HG03064 (cell line): ENCODE measurements around the gene MIS18BP1.
"Not testable (repeated sequence)": the region's sequence is repeated elsewhere in the genome, so short reads cannot be mapped to it uniquely, and the experiment has no call there.

Source experiments
- ATAC-seq: cut with Tn5 transposase; IDR thresholded peaks from one replicate; pipeline ENCODE4 v1.9.1; 2021; ENCODE audit warnings: low read depth; ENCODE audit not compliant: unreplicated experiment

Gene MIS18BP1

GRCh38 chr14:45246691-45247090 is 6.3 kb downstream of the MIS18BP1 start:
- ATAC-seq: no peak

GRCh38 chr14:45246151-45246550 is 6.9 kb downstream of the MIS18BP1 start:
- no peak for ATAC-seq

GRCh38 chr14:45242706-45243105 is 10.3 kb downstream of the MIS18BP1 start:
- no peak for ATAC-seq

GRCh38 chr14:45238988-45239387 is 14.0 kb downstream of the MIS18BP1 start:
- no peak for ATAC-seq

- ATAC-seq: no peak
Observed at GRCh38 chr14:45227566-45227965, 25.4 kb downstream of the MIS18BP1 start.

GRCh38 chr14:45222485-45223262 is 30.3 kb downstream of the MIS18BP1 start:
- no peak for ATAC-seq

- ATAC-seq: not testable (repeated sequence)
Observed at GRCh38 chr14:45214341-45214740, 38.7 kb downstream of the MIS18BP1 start.

GRCh38 chr14:45213716-45214115 is 39.3 kb downstream of the MIS18BP1 start:
- ATAC-seq: not testable (repeated sequence)

- ATAC-seq: no peak
Observed at GRCh38 chr14:45212231-45212630, 40.8 kb downstream of the MIS18BP1 start.

GRCh38 chr14:45211295-45211694 is 41.7 kb downstream of the MIS18BP1 start:
- no peak for ATAC-seq

GRCh38 chr14:45210159-45210558 is 42.8 kb downstream of the MIS18BP1 start:
- ATAC-seq: no peak

- no peak for ATAC-seq
Observed at GRCh38 chr14:45204241-45204640, 48.8 kb downstream of the MIS18BP1 start.

- ATAC-seq: peak; percentile 77
Observed at GRCh38 chr14:45201905-45202304, 51.1 kb downstream of the MIS18BP1 start.

- no peak for ATAC-seq
Observed at GRCh38 chr14:45199230-45199629, 53.8 kb downstream of the MIS18BP1 start.

GRCh38 chr14:45198551-45198950 is 54.5 kb downstream of the MIS18BP1 start:
- ATAC-seq: no peak

GRCh38 chr14:45194964-45195363 is 58.0 kb downstream of the MIS18BP1 start:
- no peak for ATAC-seq

- ATAC-seq: no peak
Observed at GRCh38 chr14:45185100-45185814, 67.7 kb downstream of the MIS18BP1 start.

GRCh38 chr14:45181806-45182205 is 71.2 kb downstream of the MIS18BP1 start:
- no peak for ATAC-seq

- no peak for ATAC-seq
Observed at GRCh38 chr14:45181329-45181728, 71.7 kb downstream of the MIS18BP1 start.

- no peak for ATAC-seq
Observed at GRCh38 chr14:45177076-45177475, 75.9 kb downstream of the MIS18BP1 start.

GRCh38 chr14:45169906-45170305 is 83.1 kb downstream of the MIS18BP1 start:
- no peak for ATAC-seq

- no peak for ATAC-seq
Observed at GRCh38 chr14:45156067-45156466, 96.9 kb downstream of the MIS18BP1 start.
